Panc1 (cell line): Measurements from ENCODE around the gene KRTAP10-7.

ENCODE experiments used
- CTCF ChIP-seq: fragments of 450-650 bp; IDR thresholded peaks from 2 replicates; pipeline ENCODE4 v1.5.1; 2017; ENCODE audit warnings: mild to moderate bottlenecking
- POLR2AphosphoS5 ChIP-seq: IDR thresholded peaks from 2 replicates; pipeline ENCODE4 v1.6.1; 2012; ENCODE audit warnings: mild to moderate bottlenecking, low read depth, low read length, moderate library complexity
- REST ChIP-seq, 2 experiments: IDR thresholded peaks; 2 replicates each; pipeline ENCODE4 v1.6.1; 2011 to 2012; ENCODE audit warnings: low read depth in 2 of 2, control low read depth in 1 of 2, low read length in 1 of 2, mild to moderate bottlenecking in 1 of 2, moderate library complexity in 1 of 2; ENCODE audit not compliant: insufficient read depth in 1 of 2
- SIN3A ChIP-seq: IDR thresholded peaks from 2 replicates; pipeline ENCODE4 v1.6.1; 2012; ENCODE audit warnings: low read depth, mild to moderate bottlenecking, low read length, moderate library complexity, borderline replicate concordance; ENCODE audit not compliant: insufficient read depth
- TCF7L2 ChIP-seq: IDR thresholded peaks from 2 replicates; pipeline ENCODE4 v1.6.1; 2011; ENCODE audit warnings: mild to moderate bottlenecking, low read depth, low read length, inconsistent platforms

- TF ChIP-seq CTCF (no peak), SIN3A (no peak), TCF7L2 (no peak), POLR2AphosphoS5 (no peak), REST (IDR thresholded peaks at IDR 0.05; ENCODE audit: insufficient read depth in 1 of 2, low read depth in 2 of 2, low read length in 1 of 2) (no peak)
Observed at GRCh38 chr21:44592446-44593311, 7.7 kb upstream of the KRTAP10-7 start, which contains the start of gene KRTAP10-6.
